CD4-positive, alpha-beta memory T cell (primary cell): ENCODE results near the gene LMAN2. TPM values are rescaled to one million over a fixed set of nuclear protein-coding genes. Genes with fewer than 3 reads are reported as not detected.

Experiments
- CTCF ChIA-PET: fragments of 350-600 bp; sonication (Branson Sonifier 250); formaldehyde crosslinking; loops from one replicate; lab custom pipeline; 2021; ENCODE audit warnings: inconsistent platforms; ENCODE audit not compliant: partially characterized antibody; lab: Charles Lee
- POLR2A ChIA-PET: fragments of 350-600 bp; sonication (Branson Sonifier 250); formaldehyde crosslinking; loops from one replicate; lab custom pipeline; 2021; ENCODE audit not compliant: partially characterized antibody; lab: Charles Lee
- DNase-seq, 5 donors: peaks; one replicate each; pipeline versions ENCODE4 v3.0.0 to v3.0.0-alpha.2; 2020 to 2022; ENCODE audit warnings: mixed read lengths in 1 of 5
- H3K27ac ChIP-seq: one replicate; pipeline ENCODE4 v1.7.0; 2013; ENCODE audit warnings: low read depth, low read length
- H3K27me3 ChIP-seq: 2 replicates; pipeline ENCODE4 v1.7.0; 2013; ENCODE audit warnings: mild to moderate bottlenecking, low read length, moderate library complexity; ENCODE audit not compliant: insufficient read depth
- H3K36me3 ChIP-seq: 2 replicates; pipeline ENCODE4 v1.7.0; 2013; ENCODE audit warnings: mild to moderate bottlenecking, low read length, moderate library complexity; ENCODE audit not compliant: insufficient read depth
- H3K4me1 ChIP-seq: 2 replicates; pipeline ENCODE4 v1.7.0; 2013; ENCODE audit warnings: mild to moderate bottlenecking, low read length, moderate library complexity; ENCODE audit not compliant: insufficient read depth
- H3K4me3 ChIP-seq, 2 donors: one replicate each; pipeline ENCODE4 v1.7.0; 2013; ENCODE audit warnings: low read length in 2 of 2, mild to moderate bottlenecking in 1 of 2
- H3K9me3 ChIP-seq, 2 donors: one replicate each; pipeline ENCODE4 v1.7.0; 2013; ENCODE audit warnings: low read length in 2 of 2, control low read depth in 1 of 2; ENCODE audit not compliant: control insufficient read depth in 1 of 2
- H3K27ac Mint-ChIP-seq, 7 donors: one replicate each; pipeline ENCODE4 v1.8.0; 2020 to 2021; ENCODE audit warnings: mixed read lengths in 7 of 7, mild to moderate bottlenecking in 6 of 7, inconsistent platforms in 3 of 7, moderate library complexity in 3 of 7
- H3K27me3 Mint-ChIP-seq, 2 donors: one replicate each; pipeline ENCODE4 v1.8.0; 2020 to 2021; ENCODE audit warnings: mixed read lengths in 2 of 2
- H3K36me3 Mint-ChIP-seq, 2 donors: one replicate each; pipeline ENCODE4 v1.8.0; 2020 to 2021; ENCODE audit warnings: mixed read lengths in 2 of 2, inconsistent platforms in 1 of 2, mild to moderate bottlenecking in 1 of 2
- H3K4me1 Mint-ChIP-seq, 4 donors: one replicate each; pipeline ENCODE4 v1.8.0; 2020 to 2021; ENCODE audit warnings: mixed read lengths in 4 of 4, mild to moderate bottlenecking in 1 of 4
- H3K4me3 Mint-ChIP-seq, 8 donors: one replicate each; pipeline ENCODE4 v1.8.0; 2020 to 2021; ENCODE audit warnings: mixed read lengths in 8 of 8, mild to moderate bottlenecking in 7 of 8, moderate library complexity in 6 of 8, inconsistent platforms in 3 of 8
- H3K9me3 Mint-ChIP-seq, 8 donors: one replicate each; pipeline ENCODE4 v1.8.0; 2020 to 2021; ENCODE audit warnings: mixed read lengths in 8 of 8, mild to moderate bottlenecking in 5 of 8, inconsistent platforms in 3 of 8, moderate library complexity in 1 of 8
- intact Hi-C: fragments of 100-400 bp; cut with micrococcal nuclease; formaldehyde crosslinking; loops from one replicate; pipeline ENCODE4 v1.15.1; 2023
- polyA plus RNA-seq, 2 donors: library from polyadenylated mRNA; unstranded; fragments of 300-500 nt; fragmentation: Illumina TruSeq; gene quantifications; one replicate each; pipeline ENCODE4 v1.2.3, GENCODE V29; 2021
- total RNA-seq, 2 experiments: library from RNA; stranded (reverse); gene quantifications; one replicate each; pipeline ENCODE4 v1.2.3, GENCODE V29; 2021

LMAN2 gene
- total and polyA plus RNA-seq, 4 experiments from 2014 or later: 114 to 322 (median 173) TPM

DNA sequence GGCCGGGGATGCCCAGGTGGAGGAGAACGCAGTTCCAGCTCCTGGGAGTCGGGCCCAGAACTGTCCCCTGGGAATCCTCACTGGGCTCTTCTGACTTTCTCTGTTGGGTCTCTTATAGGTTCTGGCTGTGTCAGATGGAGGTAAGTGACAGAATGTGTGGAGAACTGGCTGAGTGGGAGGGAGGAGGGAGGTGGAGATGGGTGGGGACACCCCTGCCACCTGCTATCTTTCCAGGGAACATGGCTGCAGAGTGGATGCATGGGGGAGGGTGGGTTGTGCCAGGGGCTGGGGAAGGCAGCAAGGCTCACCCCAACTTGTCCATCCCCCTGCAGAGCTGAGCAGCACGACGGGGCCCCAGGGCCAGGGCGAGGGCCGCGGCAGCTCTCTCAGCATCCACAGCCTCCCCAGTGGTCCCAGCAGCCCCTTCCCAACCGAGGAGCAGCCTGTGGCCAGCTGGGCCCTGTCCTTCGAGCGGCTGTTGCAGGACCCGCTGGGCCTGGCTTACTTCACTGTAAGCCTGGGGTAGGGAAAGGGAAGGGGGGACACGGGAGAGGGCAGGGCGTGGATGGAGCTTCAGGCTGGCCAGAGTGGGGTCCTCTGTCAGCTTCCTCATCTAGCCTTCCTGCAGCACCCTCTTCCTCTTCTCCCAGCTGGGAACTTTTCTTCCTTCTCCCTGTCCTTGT, 14.5 kb upstream of the LMAN2 start:
- H3K27ac Mint-ChIP-seq: peak overlapping the region in 4 of 7 donors; percentile 47 to 85 (median 58)
- no peak for DNase-seq
- peak overlapping the region in 2 of 8 donors; percentile 29 to 65 for H3K4me3 Mint-ChIP-seq
- H3K36me3 Mint-ChIP-seq: peaks cover 20 to 42% of the 10 kb centered on the region in 2 donors
- H3K27ac ChIP-seq: no peak overlapping the region
- no peaks in the 10 kb centered on the region for H3K27me3 ChIP-seq
- intact Hi-C loops: no loop called here
- no peaks in the 10 kb centered on the region for H3K9me3 Mint-ChIP-seq
- H3K27me3 Mint-ChIP-seq: no peaks in the 10 kb centered on the region
- H3K4me1 ChIP-seq: peaks cover 83% of the 10 kb centered on the region
- H3K4me1 Mint-ChIP-seq: peaks cover 41 to 76% (median 57%) of the 10 kb centered on the region in 4 donors
- H3K4me3 ChIP-seq: no peak overlapping the region
- CTCF ChIA-PET: interaction anchor here (0.6 to 8.1 kb wide), 6 partner anchors 8 to 89 kb away, joined by 3 to 90 read pairs (median 6); partner anchors contain the start of genes RGS14 and SLC34A1
- POLR2A ChIA-PET: interaction anchor here (1.3 to 3.9 kb wide), 4 partner anchors 7 to 37 kb away, joined by 4 to 29 read pairs (median 11); partner anchors contain the start of genes LMAN2 and RGS14
- H3K9me3 ChIP-seq: no peaks in the 10 kb centered on the region
- peaks cover 45% of the 10 kb centered on the region for H3K36me3 ChIP-seq

DNA sequence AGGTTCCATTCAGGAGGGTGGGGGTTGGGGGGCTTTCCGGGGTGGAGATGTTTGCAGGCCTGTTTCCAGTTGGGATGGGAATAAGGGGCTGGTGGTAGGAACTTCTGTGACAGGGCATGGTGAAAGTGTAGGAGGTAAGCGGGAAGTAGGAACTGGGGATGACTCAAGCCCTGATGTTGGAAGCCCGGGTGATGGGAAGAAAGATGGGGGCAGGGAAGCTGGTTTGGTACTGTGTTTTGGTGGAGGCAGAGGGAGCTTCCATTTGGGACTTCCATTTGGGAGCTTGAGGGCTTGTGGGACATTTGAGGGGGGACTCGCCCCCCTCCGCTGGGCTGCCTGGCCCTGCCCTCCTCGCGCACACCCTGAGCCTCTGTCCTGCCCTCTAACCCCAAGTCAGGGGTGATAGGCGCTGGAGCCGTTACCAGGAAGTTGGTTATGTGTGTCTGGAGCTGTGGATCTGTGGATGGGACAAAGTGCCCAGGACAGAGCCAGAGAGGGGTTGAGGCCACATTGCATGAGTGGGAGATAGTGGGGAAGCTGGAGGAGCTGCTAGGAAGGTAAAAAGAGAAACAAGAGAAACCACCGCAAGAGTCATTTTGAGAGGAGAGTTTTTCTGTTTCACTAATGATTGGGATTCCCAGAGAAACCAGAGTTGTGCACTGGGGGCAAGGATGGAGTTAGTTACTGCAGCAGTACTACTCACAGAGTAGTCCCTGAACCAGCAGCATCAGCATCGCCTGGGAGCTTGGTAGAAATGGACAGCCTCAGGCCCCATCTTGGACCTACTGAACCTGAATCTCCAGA, 12.9 kb upstream of the LMAN2 start:
- H3K36me3 ChIP-seq: peaks cover 35% of the 10 kb centered on the region
- intact Hi-C loops: loop anchor here (5.0 kb wide), 2 partner anchors 38 to 62 kb away; partner anchors contain the start of genes PFN3, PRELID1 and RAB24
- Mint-ChIP-seq H3K36me3 (peaks cover 26 to 48% of the 10 kb centered on the region in 2 donors), H3K4me3 (peak overlapping the region in 7 of 8 donors; percentile 17 to 68 (median 61)), H3K27me3 (no peaks in the 10 kb centered on the region), H3K27ac (peak overlapping the region; percentile 23 to 91 (median 88)), H3K4me1 (peaks cover 48 to 82% (median 61%) of the 10 kb centered on the region in 4 donors), H3K9me3 (no peaks in the 10 kb centered on the region)
- no peaks in the 10 kb centered on the region for H3K27me3 ChIP-seq
- POLR2A ChIA-PET: interaction anchor here (0.6 to 5.9 kb wide), 9 partner anchors 8 to 133 kb away, joined by 3 to 59 read pairs (median 4); partner anchors contain the start of genes LMAN2, PDLIM7, PRELID1 and RAB24
- no peaks in the 10 kb centered on the region for H3K9me3 ChIP-seq
- DNase-seq: peak in 1 of 5 donors; percentile 22
- no peak overlapping the region for H3K4me3 ChIP-seq
- peak overlapping the region; percentile 35 for H3K27ac ChIP-seq
- peaks cover 86% of the 10 kb centered on the region for H3K4me1 ChIP-seq
- CTCF ChIA-PET: interaction anchor here (0.9 to 4.1 kb wide), 7 partner anchors 9 to 54 kb away, joined by 3 to 30 read pairs (median 4); partner anchors contain the start of gene SLC34A1

DNA sequence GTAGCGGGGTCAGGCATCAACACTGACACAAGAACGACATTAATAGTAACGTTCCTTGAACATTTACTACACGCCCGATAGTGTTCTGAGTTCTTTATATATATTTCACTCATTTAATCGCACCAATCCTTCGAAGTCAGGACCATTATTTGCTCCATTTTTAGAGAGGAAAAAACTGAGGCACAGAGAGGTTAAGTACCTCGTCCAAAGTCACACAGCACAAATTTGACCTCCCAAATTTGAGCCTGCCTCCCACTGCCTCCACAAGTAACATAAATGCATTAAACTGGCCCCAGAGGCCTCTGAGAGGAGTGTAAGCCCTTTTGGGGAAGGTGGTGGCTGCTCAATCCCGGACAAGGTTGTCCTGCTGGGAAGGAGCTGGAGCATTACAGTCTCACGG, 12.1 kb upstream of the LMAN2 start:
- Histone ChIP-seq H3K4me1 (peaks cover 86% of the 10 kb centered on the region), H3K36me3 (peaks cover 28% of the 10 kb centered on the region), H3K27ac (peak overlapping the region; percentile 81), H3K27me3 (no peaks in the 10 kb centered on the region), H3K9me3 (no peaks in the 10 kb centered on the region), H3K4me3 (peak overlapping the region in 1 of 2 donors; percentile 52)
- DNase-seq: peak in 1 of 5 donors; percentile 11
- H3K4me1 Mint-ChIP-seq: peaks cover 45 to 82% (median 60%) of the 10 kb centered on the region in 4 donors
- H3K36me3 Mint-ChIP-seq: peaks cover 18 to 47% of the 10 kb centered on the region in 2 donors
- intact Hi-C loops: loop anchor here (5.0 kb wide), 2 partner anchors 39 to 61 kb away; partner anchors contain the start of genes PFN3, PRELID1 and RAB24
- H3K27ac Mint-ChIP-seq: peak overlapping the region in 3 of 7 donors; percentile 90 to 92 (median 91)
- ChIA-PET CTCF (interaction anchor here (2.4 to 4.1 kb wide), 2 partner anchors 10 to 26 kb away, joined by 13 to 30 read pairs; no protein-coding TSS in a partner anchor), POLR2A (interaction anchor here (1.0 to 5.9 kb wide), 6 partner anchors 8 to 134 kb away, joined by 3 to 59 read pairs (median 5); partner anchors contain the start of genes LMAN2 and PDLIM7)
- no peaks in the 10 kb centered on the region for H3K27me3 Mint-ChIP-seq
- H3K9me3 Mint-ChIP-seq: no peaks in the 10 kb centered on the region
- H3K4me3 Mint-ChIP-seq: peak overlapping the region in 7 of 8 donors; percentile 42 to 88 (median 57)

DNA sequence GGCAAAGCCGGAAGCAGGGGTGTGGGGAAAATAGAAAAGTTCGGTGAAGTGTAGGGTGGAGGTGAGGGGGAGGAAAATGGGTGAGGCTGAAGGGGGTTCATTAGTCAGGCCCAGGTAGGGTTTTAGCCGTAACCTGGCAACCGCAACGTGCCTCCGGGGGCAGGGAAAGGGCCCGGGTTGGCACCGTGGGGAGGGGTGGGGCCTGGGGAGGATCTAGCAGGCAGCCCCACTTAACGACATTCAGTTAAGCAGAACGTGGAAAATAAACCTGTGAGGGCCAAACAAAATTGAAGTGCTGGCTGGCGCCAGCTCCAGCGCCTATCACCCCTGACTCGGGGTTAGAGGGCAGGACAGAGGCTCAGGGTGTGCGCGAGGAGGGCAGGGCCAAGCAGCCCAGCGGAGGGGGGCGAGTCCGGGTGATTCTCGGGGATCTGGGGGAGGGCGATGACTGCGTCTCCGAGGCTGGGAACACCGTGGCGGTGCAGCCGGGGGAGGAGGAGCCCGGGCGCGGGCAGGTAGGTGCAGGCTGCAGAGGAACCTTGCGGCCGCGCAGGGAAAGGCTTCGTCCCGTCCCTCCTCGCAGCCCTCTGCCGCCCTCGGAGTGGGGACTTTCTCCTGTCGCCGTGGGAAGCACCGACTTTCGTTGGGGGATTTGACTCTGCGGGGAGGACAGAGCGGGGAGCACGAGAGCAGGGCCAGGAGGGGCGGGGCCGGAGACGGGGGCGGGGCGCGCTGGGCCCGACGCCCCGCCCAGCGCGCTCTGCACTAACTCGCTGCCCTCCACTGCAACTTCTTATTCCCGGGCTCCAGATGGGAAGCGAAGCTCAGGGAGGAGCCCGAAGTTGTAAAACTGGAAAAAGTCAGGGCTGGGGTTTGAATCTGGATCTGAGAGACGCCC, 11.4 kb upstream of the LMAN2 start:
- Histone ChIP-seq H3K4me3 (peak overlapping the region; percentile 11 to 52), H3K36me3 (peaks cover 21% of the 10 kb centered on the region), H3K27me3 (no peaks in the 10 kb centered on the region), H3K9me3 (no peaks in the 10 kb centered on the region), H3K4me1 (peaks cover 81% of the 10 kb centered on the region), H3K27ac (peak overlapping the region; percentile 81)
- POLR2A ChIA-PET: interaction anchor here (1.0 to 5.9 kb wide), 8 partner anchors 9 to 69 kb away, joined by 3 to 59 read pairs (median 6); partner anchors contain the start of gene LMAN2
- peak overlapping the region; percentile 86 to 97 (median 92) for H3K27ac Mint-ChIP-seq
- peaks cover 11 to 42% of the 10 kb centered on the region in 2 donors for H3K36me3 Mint-ChIP-seq
- intact Hi-C loops: loop anchor here (5.0 kb wide), 2 partner anchors 39 to 61 kb away; partner anchors contain the start of genes PFN3, PRELID1 and RAB24
- no peaks in the 10 kb centered on the region for H3K27me3 Mint-ChIP-seq
- H3K4me3 Mint-ChIP-seq: peak overlapping the region; percentile 81 to 89 (median 85)
- no peaks in the 10 kb centered on the region for H3K9me3 Mint-ChIP-seq
- peaks cover 40 to 76% (median 59%) of the 10 kb centered on the region in 4 donors for H3K4me1 Mint-ChIP-seq
- CTCF ChIA-PET: interaction anchor here (1.0 to 8.7 kb wide), 10 partner anchors 7 to 138 kb away, joined by 3 to 90 read pairs (median 14); no protein-coding TSS in a partner anchor
- DNase-seq: peak; percentile 54 to 86 (median 61)

DNA sequence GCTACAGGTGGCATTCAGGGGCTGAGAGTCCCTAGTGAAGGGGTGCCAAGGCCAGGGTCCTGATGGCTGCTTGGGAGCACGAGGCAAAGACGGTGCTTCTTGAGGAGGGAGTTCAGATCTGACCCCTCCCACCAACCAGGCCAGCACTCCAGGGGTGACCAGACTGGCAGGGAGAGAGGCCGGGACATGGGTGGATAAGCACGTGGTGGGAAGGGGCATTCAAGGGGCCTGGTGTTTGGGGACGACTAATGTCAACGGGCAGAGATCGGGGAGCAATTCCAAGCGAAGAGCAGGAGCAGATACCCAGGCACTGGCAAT, 10.8 kb upstream of the LMAN2 start:
- Mint-ChIP-seq H3K9me3 (peaks cover 0 to 3% (median 0%) of the 10 kb centered on the region in 8 donors), H3K27me3 (no peaks in the 10 kb centered on the region), H3K27ac (peak overlapping the region; percentile 86 to 97 (median 92)), H3K36me3 (peaks cover 11 to 45% of the 10 kb centered on the region in 2 donors), H3K4me3 (peak overlapping the region; percentile 81 to 89 (median 85)), H3K4me1 (peaks cover 45 to 82% (median 65%) of the 10 kb centered on the region in 4 donors)
- POLR2A ChIA-PET: interaction anchor here (1.0 to 5.9 kb wide), 9 partner anchors 9 to 70 kb away, joined by 3 to 59 read pairs (median 4); partner anchors contain the start of gene LMAN2
- Histone ChIP-seq H3K4me3 (peak overlapping the region in 1 of 2 donors; percentile 52), H3K27ac (peak overlapping the region; percentile 81), H3K9me3 (no peaks in the 10 kb centered on the region), H3K36me3 (peaks cover 15% of the 10 kb centered on the region), H3K27me3 (no peaks in the 10 kb centered on the region), H3K4me1 (peaks cover 85% of the 10 kb centered on the region)
- intact Hi-C loops: loop anchor here (5.0 kb wide), 2 partner anchors 40 to 60 kb away; partner anchors contain the start of genes PFN3, PRELID1 and RAB24
- CTCF ChIA-PET: interaction anchor here (0.9 to 8.7 kb wide), 10 partner anchors 8 to 139 kb away, joined by 3 to 90 read pairs (median 5); no protein-coding TSS in a partner anchor
- no peak for DNase-seq
